H1 (cell line): Measurements from ENCODE around the gene COG3.

Experiments
- BRCA1 ChIP-seq: IDR thresholded peaks from 2 replicates; pipeline ENCODE4 v1.6.1; 2012; ENCODE audit warnings: low read depth, low read length, improper control_type of control experiment
- CEBPB ChIP-seq: IDR thresholded peaks from 2 replicates; pipeline ENCODE4 v1.6.1; 2012; ENCODE audit warnings: low read depth, low read length
- CTCF ChIP-seq, 3 experiments: IDR thresholded peaks; 1 replicate in 2 of 3; 2 replicates in 1 of 3; pipeline versions ENCODE4 v1.5.1 to v1.6.1; 2011; ENCODE audit warnings: low read length in 3 of 3, mild to moderate bottlenecking in 3 of 3, inconsistent platforms in 2 of 3, low read depth in 1 of 3, moderate library complexity in 1 of 3; ENCODE audit not compliant: insufficient read depth in 1 of 3; ENCODE audit errors: control extremely low read depth in 1 of 3
- EP300 ChIP-seq, 2 experiments: IDR thresholded peaks; 1 replicate in 1 of 2; 2 replicates in 1 of 2; pipeline ENCODE4 v1.6.1; 2011 to 2012; ENCODE audit warnings: low read depth in 2 of 2, low read length in 2 of 2, mild to moderate bottlenecking in 2 of 2, borderline replicate concordance in 1 of 2, inconsistent platforms in 1 of 2, moderate library complexity in 1 of 2
- EZH2 ChIP-seq: fragments of 200-600 bp; sonication (generic); IDR thresholded peaks from 2 replicates; pipeline ENCODE4 v1.7.1; 2012; ENCODE audit warnings: low read depth, mild to moderate bottlenecking, moderate library complexity, low read length, inconsistent platforms; ENCODE audit not compliant: severe bottlenecking
- GABPA ChIP-seq: IDR thresholded peaks from 2 replicates; pipeline ENCODE4 v1.6.1; 2011; ENCODE audit warnings: mild to moderate bottlenecking, low read length, moderate library complexity, borderline replicate concordance; ENCODE audit not compliant: insufficient read depth
- HDAC6 ChIP-seq: IDR thresholded peaks from one replicate; pipeline ENCODE4 v1.7.1; 2012; ENCODE audit warnings: low read depth, mild to moderate bottlenecking, inconsistent platforms, low read length, moderate library complexity
- JUN ChIP-seq: IDR thresholded peaks from 2 replicates; pipeline ENCODE4 v1.6.1; 2011; ENCODE audit warnings: low read depth, mild to moderate bottlenecking, improper control_type of control experiment, low read length
- POLR2A ChIP-seq, 2 experiments: IDR thresholded peaks; 1 replicate in 1 of 2; 2 replicates in 1 of 2; pipeline ENCODE4 v1.6.1; 2011; ENCODE audit warnings: low read depth in 2 of 2, low read length in 2 of 2, mild to moderate bottlenecking in 2 of 2; ENCODE audit errors: control extremely low read depth in 1 of 2
- POLR2AphosphoS5 ChIP-seq: IDR thresholded peaks from 2 replicates; pipeline ENCODE4 v1.6.1; 2011; ENCODE audit warnings: low read depth, low read length
- SP1 ChIP-seq: IDR thresholded peaks from 2 replicates; pipeline ENCODE4 v1.6.1; 2011; ENCODE audit warnings: low read depth, low read length
- TEAD4 ChIP-seq: IDR thresholded peaks from 2 replicates; pipeline ENCODE4 v1.6.1; 2012; ENCODE audit warnings: low read depth, low read length, inconsistent platforms, mixed read lengths
- ZNF274 ChIP-seq: IDR thresholded peaks from 2 replicates; pipeline ENCODE4 v1.7.0; 2012; ENCODE audit warnings: low read length, borderline replicate concordance; ENCODE audit errors: extremely low read depth

- no peak for TF ChIP-seq EP300 (IDR thresholded peaks at IDR 0.05; ENCODE audit: borderline replicate concordance in 1 of 2, low read depth in 2 of 2, low read length in 2 of 2)
- no peak for TF ChIP-seq ZNF274
- no peak for TF ChIP-seq BRCA1
- TF ChIP-seq POLR2A (IDR thresholded peaks at IDR 0.05; ENCODE audit: control extremely low read depth in 1 of 2, low read depth in 2 of 2, low read length in 2 of 2): no peak
- no peak for TF ChIP-seq CTCF (IDR thresholded peaks at IDR 0.05; ENCODE audit: control extremely low read depth in 1 of 3, insufficient read depth in 1 of 3, low read depth in 1 of 3, low read length in 3 of 3)
- no peak for TF ChIP-seq TEAD4
- no peak for TF ChIP-seq EZH2
- TF ChIP-seq POLR2AphosphoS5: no peak
- TF ChIP-seq SP1: no peak
- no peak for TF ChIP-seq GABPA
- no peak for TF ChIP-seq HDAC6
- TF ChIP-seq CEBPB: no peak
- TF ChIP-seq JUN: no peak
These were observed 49.6 kb upstream of the COG3 start for GRCh38 chr13:45415112-45415511.
